DMS53 treated with DMSO at 0.1 percent for 48 hours (cell line): ENCODE measurements around the gene IDH3A.

Experiments
- DNase-seq: peaks from one replicate; lab custom pipeline; 2025; ENCODE audit not compliant: unreplicated experiment; lab: John Stamatoyannopoulos, UW

The IDH3A gene

DNA sequence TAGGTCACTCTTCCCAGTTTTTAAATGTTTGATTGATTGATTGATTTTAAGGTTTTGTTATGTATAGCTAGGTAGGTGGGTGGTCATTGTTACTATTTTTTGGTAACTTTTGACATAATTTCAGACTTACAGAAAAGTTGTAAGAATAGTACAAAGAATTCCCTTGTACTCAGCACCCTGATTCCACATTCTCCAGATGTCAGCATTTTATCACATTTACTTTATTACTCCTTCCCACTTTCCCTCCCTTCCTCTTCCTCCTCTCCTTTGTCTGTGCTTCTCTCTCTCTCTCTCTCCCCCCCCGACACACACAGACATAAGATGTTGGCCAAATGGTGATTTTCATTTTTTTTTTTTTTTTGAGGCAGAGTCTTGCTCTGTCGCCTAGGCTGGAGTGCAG is 14.8 kb downstream of the IDH3A start:
- no peak for DNase-seq

DNA sequence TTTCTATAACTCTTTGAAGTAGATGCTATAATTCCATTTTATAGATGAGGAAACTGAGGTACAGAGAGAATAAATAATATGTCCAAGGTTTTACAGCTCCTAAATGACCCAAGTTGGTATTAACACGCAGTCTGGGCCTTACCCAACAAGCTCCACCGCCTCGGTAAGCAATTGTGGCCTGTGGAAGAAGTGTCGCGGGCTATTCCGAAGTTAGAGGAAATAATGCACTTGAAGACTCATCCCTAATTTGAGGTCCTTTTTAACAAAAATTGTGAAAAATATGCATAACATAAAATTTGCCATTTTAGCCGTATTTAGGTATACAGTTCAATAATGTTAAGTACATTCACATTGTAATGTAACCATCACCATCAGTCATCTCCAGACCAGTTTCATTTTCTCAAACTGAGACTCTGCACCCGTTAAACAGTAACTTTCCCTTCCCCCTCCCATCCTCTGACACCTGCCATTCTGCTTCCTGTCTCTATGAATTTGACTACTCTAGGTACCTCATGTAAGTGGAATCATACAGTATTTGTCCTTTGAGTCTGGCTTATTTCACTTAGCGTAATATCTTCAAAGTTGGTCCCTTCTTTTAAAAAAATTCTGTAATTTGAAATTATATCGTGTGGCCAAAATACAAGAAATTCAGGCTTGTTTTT is 18.2 kb downstream of the IDH3A start:
- peak; percentile 70 for DNase-seq

- no peak for DNase-seq
These were observed 19.4 kb downstream of the IDH3A start for GRCh38 chr15:78168608-78169007.

DNA sequence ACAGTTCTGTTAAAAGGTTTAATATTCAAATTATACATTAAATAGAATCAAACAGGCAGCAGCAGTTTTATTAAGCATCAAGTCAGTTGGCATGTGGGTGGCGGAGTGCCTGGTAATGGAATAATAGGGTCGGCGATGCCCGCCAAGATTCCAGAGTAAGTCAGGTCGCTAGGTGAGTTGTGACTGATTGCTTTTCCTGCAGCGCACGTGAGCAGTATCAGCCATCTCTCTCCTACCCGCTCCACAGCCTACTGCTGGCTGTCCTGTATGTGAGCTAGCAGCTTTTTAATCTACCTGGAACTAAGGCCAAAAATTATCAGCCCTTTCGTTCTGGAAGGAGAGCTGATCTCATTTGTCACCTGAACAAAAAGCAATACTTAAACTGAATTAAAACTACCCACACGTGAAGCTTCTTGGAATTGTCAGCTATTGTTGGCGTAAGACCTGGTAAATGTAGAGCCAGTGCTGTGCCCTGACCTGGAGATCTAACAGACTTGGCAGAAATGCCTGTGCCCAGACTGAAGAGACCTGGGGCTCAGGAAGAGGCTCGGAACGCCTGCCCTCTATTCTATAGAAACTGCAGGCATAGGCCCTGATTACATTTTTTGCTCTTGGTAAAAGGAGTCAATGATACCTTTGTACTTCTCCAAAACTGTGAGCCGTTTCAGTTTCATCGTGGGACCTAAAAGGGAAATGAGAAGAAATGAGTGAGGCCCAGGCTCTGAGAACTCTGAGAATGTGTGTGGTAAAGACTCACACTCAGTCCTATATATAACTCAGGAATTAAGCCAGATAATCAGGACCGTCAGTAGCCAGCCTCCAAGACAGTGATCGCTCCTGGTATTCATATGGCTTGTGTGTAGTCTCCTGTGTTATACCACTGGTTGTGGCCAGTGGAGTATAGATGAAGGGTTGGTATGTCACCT is 21.9 kb downstream of the IDH3A start:
- DNase-seq = no peak

DNA sequence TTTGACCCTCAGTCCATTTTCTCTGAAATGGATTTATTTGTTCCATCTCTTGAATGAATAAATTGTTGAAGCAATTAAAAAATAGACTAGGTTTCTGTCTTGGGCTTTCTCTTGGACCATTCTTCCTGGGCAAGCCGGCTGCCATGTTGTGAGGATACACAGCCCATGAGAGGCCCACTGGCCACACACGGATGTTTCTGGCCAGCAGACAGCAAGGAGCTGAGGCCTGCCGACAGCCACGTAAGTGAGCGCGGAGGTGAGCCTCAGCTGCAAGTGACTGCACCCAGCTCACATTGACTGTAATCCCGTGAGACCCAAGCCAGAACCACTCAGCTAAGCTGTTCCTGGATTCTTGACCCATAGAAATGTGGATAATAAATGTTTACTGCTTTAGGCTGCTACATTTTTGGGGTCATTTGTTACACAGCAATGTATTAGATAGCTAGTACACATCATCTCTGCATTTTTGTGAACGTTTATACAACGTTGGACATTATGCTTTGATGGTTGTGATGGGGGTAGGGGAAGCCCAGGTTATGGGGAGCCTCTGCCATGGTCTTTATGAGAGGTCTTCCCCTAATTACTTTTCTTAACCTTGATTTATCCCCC is 22.8 kb downstream of the IDH3A start:
- no peak for DNase-seq

DNA sequence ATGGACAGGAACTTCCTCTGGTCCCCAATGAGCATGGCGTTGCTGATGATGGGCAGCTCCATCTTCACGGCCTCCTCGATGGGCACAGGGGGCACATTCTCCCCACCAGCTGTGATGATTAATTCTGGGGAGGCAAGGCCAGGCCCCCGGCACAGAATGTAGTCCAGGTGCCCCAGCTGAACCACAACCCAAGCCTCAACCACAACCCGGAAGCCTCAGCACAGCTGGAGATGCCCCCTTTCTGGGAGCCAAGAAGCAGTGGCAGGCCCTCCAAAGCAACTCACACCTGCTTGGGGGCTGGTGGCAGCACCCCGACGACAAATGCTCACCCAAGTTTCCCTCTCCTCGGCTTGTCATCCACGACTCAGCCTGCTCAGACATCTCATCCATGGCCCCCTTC is 25.2 kb downstream of the IDH3A start:
- DNase-seq = no peak

DNA sequence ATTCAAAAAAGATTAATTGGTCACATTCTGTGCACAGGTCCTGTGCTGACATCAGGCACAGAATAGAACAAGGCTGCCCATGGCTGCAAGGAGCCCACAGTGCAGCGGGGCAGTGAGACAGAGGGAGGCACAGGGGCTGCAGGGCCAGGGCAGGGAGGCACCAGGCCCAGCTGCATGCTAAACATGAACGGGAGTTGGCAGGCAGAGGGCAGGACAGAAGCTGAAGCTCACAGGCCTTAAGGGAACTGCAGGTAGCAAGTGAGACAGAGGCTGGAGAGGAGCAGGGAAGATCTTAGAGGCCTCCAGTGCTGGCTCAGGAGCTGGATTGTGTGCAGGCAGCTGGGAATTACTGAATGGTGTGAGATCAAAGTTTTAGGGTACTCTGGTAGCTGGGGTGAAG is 26.2 kb downstream of the IDH3A start:
- DNase-seq = no peak

GRCh38 chr15:78177447-78177873 is 28.3 kb downstream of the IDH3A start:
- no peak for DNase-seq

GRCh38 chr15:78178064-78178463 is 28.9 kb downstream of the IDH3A start:
- no peak for DNase-seq

DNA sequence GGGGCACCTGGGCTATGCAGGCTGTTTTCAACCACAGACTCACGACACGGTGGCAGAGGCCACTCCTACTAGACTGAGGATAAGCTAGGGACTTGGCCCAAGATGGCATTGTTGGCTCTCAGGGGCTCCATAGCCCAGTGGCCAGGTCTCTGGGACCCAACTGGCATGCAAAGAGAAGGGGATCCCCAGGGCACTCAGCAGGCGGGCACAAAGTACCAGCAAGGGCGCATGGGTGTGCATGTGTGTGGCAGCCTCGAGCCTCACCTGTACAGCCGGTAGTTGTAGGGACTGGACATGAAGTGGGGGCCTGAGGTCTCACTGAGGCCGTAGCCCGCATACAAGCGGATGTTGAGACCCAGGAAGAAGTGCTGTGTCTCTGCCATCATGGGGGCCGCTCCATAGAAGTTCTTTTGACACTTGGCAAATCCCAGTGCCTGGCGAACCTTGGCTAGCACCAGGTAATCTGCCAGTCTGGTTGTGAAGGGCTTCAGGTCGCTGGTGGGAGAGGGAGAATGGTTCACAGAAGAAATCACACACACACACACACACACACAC is 30.2 kb downstream of the IDH3A start:
- DNase-seq = no peak

- no peak for DNase-seq
These were observed 30.7 kb downstream of the IDH3A start for GRCh38 chr15:78179906-78180305.

- no peak for DNase-seq
These were observed 33.2 kb downstream of the IDH3A start for GRCh38 chr15:78182336-78182700.

GRCh38 chr15:78182821-78183220 is 33.7 kb downstream of the IDH3A start:
- DNase-seq = no peak

- DNase-seq = no peak
These were observed 43.8 kb downstream of the IDH3A start for GRCh38 chr15:78192826-78193594.

DNA sequence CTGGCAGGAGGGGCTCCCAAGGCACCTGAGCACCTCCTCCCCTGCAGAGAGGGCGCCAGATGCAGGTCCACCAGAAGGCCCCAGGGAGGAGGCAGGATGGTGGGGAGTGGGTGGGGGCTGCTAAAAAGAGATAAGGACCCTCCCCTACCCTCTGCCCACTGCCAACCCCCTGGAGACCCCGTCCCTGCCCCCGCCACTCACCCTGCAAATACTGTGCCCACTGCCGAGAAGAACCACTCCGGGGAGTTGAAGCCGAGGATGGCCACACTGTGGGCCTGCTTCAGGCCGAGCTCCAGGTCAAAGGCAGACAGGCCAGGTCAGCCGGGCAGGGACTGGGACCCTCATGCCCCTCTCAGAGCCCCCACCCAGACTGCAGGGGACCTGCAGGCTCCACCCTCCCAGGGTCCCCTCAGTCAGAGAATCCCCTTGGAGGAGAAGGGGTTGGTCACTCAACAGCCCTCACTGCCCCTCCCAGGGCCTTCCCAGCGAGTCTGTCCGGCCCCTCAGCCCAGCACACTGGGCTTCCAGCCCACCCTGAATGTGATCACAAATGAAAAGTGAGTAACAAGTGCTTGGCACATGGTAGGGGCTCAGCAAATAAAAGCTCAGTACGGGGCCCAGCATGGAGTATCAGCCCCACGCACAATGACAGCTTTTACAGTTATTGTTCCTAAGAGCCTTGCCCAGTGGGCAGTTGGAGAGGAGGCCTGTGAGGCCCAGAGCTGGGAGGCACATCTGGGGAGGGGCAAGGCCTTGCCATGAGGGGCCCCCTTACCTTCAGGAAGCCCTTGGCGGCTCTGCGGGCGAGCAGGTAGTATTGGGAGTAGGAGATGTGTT is 44.8 kb downstream of the IDH3A start:
- no peak for DNase-seq

- no peak for DNase-seq
These were observed 45.4 kb downstream of the IDH3A start for GRCh38 chr15:78194568-78194925.

DNA sequence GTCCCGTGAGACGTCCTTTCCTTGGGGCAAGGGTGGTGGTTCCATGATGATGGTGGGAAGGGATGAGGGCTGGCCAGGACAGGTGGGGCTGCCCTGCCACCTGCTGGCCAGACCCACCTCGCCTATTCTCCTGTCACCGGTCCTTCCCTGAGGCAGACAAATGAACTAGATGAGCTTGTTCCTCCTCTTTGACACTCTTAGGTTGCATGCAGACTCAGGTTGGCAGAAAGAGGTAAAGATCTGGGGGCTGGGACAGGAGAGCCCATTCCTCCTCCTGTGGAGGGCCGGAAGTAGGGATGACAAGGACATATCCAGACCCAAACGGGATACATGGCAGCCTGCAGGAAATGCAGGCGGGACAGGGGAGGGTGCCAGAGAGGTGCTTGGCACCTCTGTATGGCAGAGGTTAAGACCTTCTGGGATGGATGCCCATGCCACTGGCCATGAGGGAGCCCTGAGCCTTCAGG is 46.6 kb downstream of the IDH3A start:
- peak; percentile 35 for DNase-seq

- DNase-seq = no peak
These were observed 48.5 kb downstream of the IDH3A start for GRCh38 chr15:78197632-78198031.

DNA sequence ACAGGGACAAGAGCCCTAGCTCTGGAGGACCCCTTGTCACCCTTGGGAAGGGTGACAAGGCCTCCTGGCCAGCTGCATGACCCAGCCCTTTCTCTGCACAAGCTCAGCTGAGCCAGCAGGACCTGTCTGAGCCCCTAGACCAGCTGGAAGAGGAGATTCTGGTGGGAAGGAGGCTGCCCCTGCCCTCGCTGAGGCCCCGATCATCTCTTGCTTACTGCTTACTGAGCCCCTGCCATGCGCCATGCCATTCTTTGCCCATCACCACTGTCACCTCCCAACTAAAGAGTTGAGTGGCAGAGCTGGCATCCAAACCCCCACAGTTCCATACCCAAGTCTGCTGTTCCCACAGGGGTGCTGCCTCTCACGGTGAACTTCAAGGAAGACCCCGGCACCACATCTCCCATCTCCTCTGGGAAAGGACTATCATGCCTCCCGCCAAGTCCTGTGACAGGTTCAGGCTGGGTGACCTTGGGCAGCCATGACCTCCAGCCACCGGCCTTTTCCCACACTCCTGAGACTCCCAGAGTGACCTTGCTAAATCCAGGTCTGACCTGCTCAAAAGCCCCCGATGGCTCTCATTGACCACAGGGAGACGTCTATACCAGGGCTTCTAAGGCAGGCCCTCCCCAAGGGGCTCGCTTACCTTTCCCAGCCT is 51.2 kb downstream of the IDH3A start:
- DNase-seq = no peak
